GM23338 (cell line): ENCODE measurements around the gene TRIM71. TPM values are rescaled to one million over a fixed set of nuclear protein-coding genes. Genes with fewer than 3 reads are reported as not detected.

Experiments used
- ATAC-seq: fragments of 200-7000 bp; cut with Tn5 transposase; 3 replicates; pipeline ENCODE4 v1.9.1; 2020
- DNase-seq: peaks from one replicate; pipeline ENCODE4 v3.0.0-alpha.2; 2015; ENCODE audit warnings: low spot score
- H2AFZ ChIP-seq: fragments of 200-600 bp; sonication (generic); 2 replicates; pipeline ENCODE4 v1.8.0; 2016; ENCODE audit warnings: antibody characterized with exemption, mild to moderate bottlenecking, moderate library complexity
- H3F3A ChIP-seq: fragments of 200-600 bp; sonication (generic); replicated peaks from 2 replicates; pipeline ENCODE4 v1.8.0; 2017; ENCODE audit warnings: antibody characterized with exemption, mixed run types, low read depth
- H3K27ac ChIP-seq: fragments of 200-600 bp; sonication (generic); 2 replicates; pipeline ENCODE4 v1.6.1; 2016; ENCODE audit warnings: low read depth
- H3K27me3 ChIP-seq: fragments of 200-600 bp; sonication (generic); 2 replicates; pipeline ENCODE4 v1.8.0; 2016; ENCODE audit warnings: mild to moderate bottlenecking, mixed run types, moderate library complexity; ENCODE audit not compliant: insufficient read depth
- H3K36me3 ChIP-seq: fragments of 200-600 bp; sonication (generic); 2 replicates; pipeline ENCODE4 v1.8.0; 2016; ENCODE audit warnings: mild to moderate bottlenecking; ENCODE audit not compliant: insufficient read depth
- H3K4me1 ChIP-seq: fragments of 200-600 bp; sonication (generic); 2 replicates; pipeline ENCODE4 v1.8.0; 2016; ENCODE audit warnings: mild to moderate bottlenecking, moderate library complexity; ENCODE audit not compliant: insufficient read depth
- H3K4me2 ChIP-seq: fragments of 200-600 bp; sonication (generic); 2 replicates; pipeline ENCODE4 v1.7.1; 2017; ENCODE audit warnings: mixed run types
- H3K4me3 ChIP-seq: fragments of 200-600 bp; sonication (generic); 2 replicates; pipeline ENCODE4 v1.6.1; 2016; ENCODE audit warnings: mixed run types
- H3K79me2 ChIP-seq: fragments of 200-600 bp; sonication (generic); replicated peaks from 2 replicates; pipeline ENCODE4 v1.8.0; 2017; ENCODE audit warnings: mild to moderate bottlenecking; ENCODE audit not compliant: insufficient read depth
- H3K9me2 ChIP-seq: fragments of 200-600 bp; sonication (generic); 2 replicates; pipeline ENCODE4 v1.8.0; 2017; ENCODE audit not compliant: insufficient read depth
- H4K20me1 ChIP-seq: fragments of 200-600 bp; sonication (generic); replicated peaks from 2 replicates; pipeline ENCODE4 v1.8.0; 2017; ENCODE audit warnings: mild to moderate bottlenecking; ENCODE audit not compliant: insufficient read depth
- H3K27ac Mint-ChIP-seq: 2 replicates; pipeline ENCODE4 v1.8.0; 2020; ENCODE audit warnings: inconsistent platforms, mild to moderate bottlenecking, moderate library complexity, mixed read lengths
- H3K27me3 Mint-ChIP-seq: 3 replicates; pipeline ENCODE4 v1.8.0; 2022; ENCODE audit warnings: low read depth, mild to moderate bottlenecking, moderate library complexity, mixed read lengths, inconsistent platforms; ENCODE audit not compliant: insufficient read depth, poor library complexity
- H3K36me3 Mint-ChIP-seq: 3 replicates; pipeline ENCODE4 v1.8.0; 2021; ENCODE audit warnings: low read depth, mild to moderate bottlenecking, inconsistent platforms, moderate library complexity, mixed read lengths
- H3K4me1 Mint-ChIP-seq: 3 replicates; pipeline ENCODE4 v1.8.0; 2020; ENCODE audit warnings: mild to moderate bottlenecking, inconsistent platforms, mixed read lengths
- H3K4me3 Mint-ChIP-seq: 3 replicates; pipeline ENCODE4 v1.8.0; 2021; ENCODE audit warnings: moderate library complexity, mild to moderate bottlenecking, inconsistent platforms, mixed read lengths
- H3K9me3 Mint-ChIP-seq: 3 replicates; pipeline ENCODE4 v1.8.0; 2020; ENCODE audit warnings: moderate library complexity, mild to moderate bottlenecking, inconsistent platforms, mixed read lengths
- CREB1 ChIP-seq: fragments of 250-450 bp; sonication (Bioruptor Pico); IDR thresholded peaks from 2 replicates; pipeline ENCODE4 v1.5.0; 2020; ENCODE audit warnings: low read depth, mild to moderate bottlenecking, moderate library complexity
- EZH2 ChIP-seq: fragments of 200-600 bp; sonication (generic); IDR thresholded peaks from one replicate; pipeline ENCODE4 v1.8.0; 2017; ENCODE audit warnings: antibody characterized with exemption, mild to moderate bottlenecking, low read depth; ENCODE audit not compliant: unreplicated experiment
- POLR2AphosphoS5 ChIP-seq: IDR thresholded peaks from 2 replicates; pipeline ENCODE4 v1.6.1; 2016; ENCODE audit warnings: antibody characterized with exemption, low read depth
- STAT1 ChIP-seq: IDR thresholded peaks from one replicate; pipeline ENCODE4 v1.6.1; 2016; ENCODE audit warnings: antibody characterized with exemption; ENCODE audit not compliant: unreplicated experiment
- polyA plus RNA-seq: library from polyadenylated mRNA; unstranded; fragments of >200 nt; fragmentation: Nextera tagmentation; extraction: Ambion mirVana; gene quantifications from 2 replicates; pipeline ENCODE4 v1.2.1, GENCODE V29; 2016
- total RNA-seq: library from RNA; depleted of rRNA; stranded (reverse); fragments of >200 nt; shearing (Covaris generic); gene quantifications from 2 replicates; pipeline ENCODE4 v1.2.3, GENCODE V29; 2014
- TF ChIP-seq, protein P1 (sequence below), 2 experiments: fragments of 200-600 bp in 1 of 2; sonication (generic) in 1 of 2; conservative IDR thresholded peaks; 2 replicates each; pipeline versions ENCODE4 v1.5.1 to v1.6.1; 2016 to 2017; ENCODE audit warnings: antibody characterized with exemption in 2 of 2, low read depth in 2 of 2, mild to moderate bottlenecking in 2 of 2, moderate library complexity in 1 of 2
- TF ChIP-seq, protein P2 (sequence below): IDR thresholded peaks from 2 replicates; pipeline ENCODE4 v1.6.1; 2016; ENCODE audit warnings: antibody characterized with exemption
- TF ChIP-seq, protein P3 (sequence below): IDR thresholded peaks from one replicate; pipeline ENCODE4 v1.6.1; 2018; ENCODE audit warnings: antibody characterized with exemption; ENCODE audit not compliant: unreplicated experiment
- TF ChIP-seq, protein P4 (sequence below): fragments of 250-450 bp; sonication (Bioruptor Pico); IDR thresholded peaks from 2 replicates; pipeline ENCODE4 v1.5.0; 2020; ENCODE audit warnings: mild to moderate bottlenecking, moderate library complexity

Gene TRIM71
- total and polyA plus RNA-seq, 2 experiments from 2014 or later: 71.5 to 346 TPM

DNA sequence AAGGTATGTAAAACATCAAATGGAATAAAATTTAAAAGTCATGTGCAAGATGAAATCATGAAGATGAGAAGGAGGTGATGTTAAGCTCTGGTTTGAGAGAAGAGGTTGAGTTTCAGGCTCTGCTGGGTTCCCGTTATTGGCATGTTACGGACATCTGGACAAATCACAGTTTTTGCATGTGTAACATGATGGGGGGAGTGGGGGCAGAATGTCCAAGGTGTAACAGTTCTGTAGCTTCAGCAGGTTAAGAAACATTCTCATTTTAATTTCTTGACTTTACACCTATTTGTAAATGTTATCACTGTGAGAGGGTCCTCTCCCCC is 17.2 kb downstream of the TRIM71 start (continued):
- TF ChIP-seq, protein P1, sequence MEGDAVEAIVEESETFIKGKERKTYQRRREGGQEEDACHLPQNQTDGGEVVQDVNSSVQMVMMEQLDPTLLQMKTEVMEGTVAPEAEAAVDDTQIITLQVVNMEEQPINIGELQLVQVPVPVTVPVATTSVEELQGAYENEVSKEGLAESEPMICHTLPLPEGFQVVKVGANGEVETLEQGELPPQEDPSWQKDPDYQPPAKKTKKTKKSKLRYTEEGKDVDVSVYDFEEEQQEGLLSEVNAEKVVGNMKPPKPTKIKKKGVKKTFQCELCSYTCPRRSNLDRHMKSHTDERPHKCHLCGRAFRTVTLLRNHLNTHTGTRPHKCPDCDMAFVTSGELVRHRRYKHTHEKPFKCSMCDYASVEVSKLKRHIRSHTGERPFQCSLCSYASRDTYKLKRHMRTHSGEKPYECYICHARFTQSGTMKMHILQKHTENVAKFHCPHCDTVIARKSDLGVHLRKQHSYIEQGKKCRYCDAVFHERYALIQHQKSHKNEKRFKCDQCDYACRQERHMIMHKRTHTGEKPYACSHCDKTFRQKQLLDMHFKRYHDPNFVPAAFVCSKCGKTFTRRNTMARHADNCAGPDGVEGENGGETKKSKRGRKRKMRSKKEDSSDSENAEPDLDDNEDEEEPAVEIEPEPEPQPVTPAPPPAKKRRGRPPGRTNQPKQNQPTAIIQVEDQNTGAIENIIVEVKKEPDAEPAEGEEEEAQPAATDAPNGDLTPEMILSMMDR (conservative IDR thresholded peaks at IDR 0.05; ENCODE audit: low read depth in 2 of 2): no peak
- TF ChIP-seq, protein P2, sequence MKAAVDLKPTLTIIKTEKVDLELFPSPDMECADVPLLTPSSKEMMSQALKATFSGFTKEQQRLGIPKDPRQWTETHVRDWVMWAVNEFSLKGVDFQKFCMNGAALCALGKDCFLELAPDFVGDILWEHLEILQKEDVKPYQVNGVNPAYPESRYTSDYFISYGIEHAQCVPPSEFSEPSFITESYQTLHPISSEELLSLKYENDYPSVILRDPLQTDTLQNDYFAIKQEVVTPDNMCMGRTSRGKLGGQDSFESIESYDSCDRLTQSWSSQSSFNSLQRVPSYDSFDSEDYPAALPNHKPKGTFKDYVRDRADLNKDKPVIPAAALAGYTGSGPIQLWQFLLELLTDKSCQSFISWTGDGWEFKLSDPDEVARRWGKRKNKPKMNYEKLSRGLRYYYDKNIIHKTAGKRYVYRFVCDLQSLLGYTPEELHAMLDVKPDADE: no peak
- TF ChIP-seq STAT1: no peak
- TF ChIP-seq, protein P3, sequence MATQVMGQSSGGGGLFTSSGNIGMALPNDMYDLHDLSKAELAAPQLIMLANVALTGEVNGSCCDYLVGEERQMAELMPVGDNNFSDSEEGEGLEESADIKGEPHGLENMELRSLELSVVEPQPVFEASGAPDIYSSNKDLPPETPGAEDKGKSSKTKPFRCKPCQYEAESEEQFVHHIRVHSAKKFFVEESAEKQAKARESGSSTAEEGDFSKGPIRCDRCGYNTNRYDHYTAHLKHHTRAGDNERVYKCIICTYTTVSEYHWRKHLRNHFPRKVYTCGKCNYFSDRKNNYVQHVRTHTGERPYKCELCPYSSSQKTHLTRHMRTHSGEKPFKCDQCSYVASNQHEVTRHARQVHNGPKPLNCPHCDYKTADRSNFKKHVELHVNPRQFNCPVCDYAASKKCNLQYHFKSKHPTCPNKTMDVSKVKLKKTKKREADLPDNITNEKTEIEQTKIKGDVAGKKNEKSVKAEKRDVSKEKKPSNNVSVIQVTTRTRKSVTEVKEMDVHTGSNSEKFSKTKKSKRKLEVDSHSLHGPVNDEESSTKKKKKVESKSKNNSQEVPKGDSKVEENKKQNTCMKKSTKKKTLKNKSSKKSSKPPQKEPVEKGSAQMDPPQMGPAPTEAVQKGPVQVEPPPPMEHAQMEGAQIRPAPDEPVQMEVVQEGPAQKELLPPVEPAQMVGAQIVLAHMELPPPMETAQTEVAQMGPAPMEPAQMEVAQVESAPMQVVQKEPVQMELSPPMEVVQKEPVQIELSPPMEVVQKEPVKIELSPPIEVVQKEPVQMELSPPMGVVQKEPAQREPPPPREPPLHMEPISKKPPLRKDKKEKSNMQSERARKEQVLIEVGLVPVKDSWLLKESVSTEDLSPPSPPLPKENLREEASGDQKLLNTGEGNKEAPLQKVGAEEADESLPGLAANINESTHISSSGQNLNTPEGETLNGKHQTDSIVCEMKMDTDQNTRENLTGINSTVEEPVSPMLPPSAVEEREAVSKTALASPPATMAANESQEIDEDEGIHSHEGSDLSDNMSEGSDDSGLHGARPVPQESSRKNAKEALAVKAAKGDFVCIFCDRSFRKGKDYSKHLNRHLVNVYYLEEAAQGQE: no peak
- TF ChIP-seq POLR2AphosphoS5: no peak

DNA sequence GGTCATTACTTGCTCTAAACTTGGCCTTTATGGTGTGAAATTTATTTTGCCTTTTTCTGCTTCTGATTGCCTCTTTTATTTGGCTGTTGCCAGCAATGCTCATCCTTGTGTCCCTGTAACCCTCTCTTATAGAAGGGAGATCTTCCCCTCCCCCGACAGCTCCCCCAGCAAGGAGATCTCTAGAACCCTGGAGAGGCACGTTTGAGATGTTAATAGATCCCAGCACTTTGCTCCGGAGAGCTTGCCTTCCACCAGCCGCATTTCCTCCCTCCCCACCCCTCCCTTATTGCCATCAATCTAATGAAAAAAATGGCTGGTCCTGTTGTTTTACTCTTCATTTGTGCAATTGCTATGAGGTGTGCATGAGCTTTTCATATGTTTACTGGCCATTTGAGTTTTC is 18.2 kb downstream of the TRIM71 start:
- Mint-ChIP-seq H3K9me3 (no peaks in the 10 kb centered on the region; the same call in 2 of the 3 replicates), H3K27me3 (peaks cover 51% of the 10 kb centered on the region), H3K36me3 (peaks cover 54% of the 10 kb centered on the region), H3K4me1 (peaks cover 88% of the 10 kb centered on the region), H3K27ac (peak overlapping the region; percentile 96), H3K4me3 (peak overlapping the region; percentile 66)
- H3K27me3 ChIP-seq: no peaks in the 10 kb centered on the region
- ATAC-seq (peak; percentile 66), DNase-seq (peak; percentile 96)
- peak overlapping the region; percentile 47 for H3K4me3 ChIP-seq
- no peaks in the 10 kb centered on the region for H3K9me2 ChIP-seq
- peaks cover 89% of the 10 kb centered on the region for H3K4me1 ChIP-seq
- peak overlapping the region; percentile 76 for H3K4me2 ChIP-seq
- no peaks in the 10 kb centered on the region for H3K36me3 ChIP-seq
- H2AFZ ChIP-seq: no peak overlapping the region
- peaks cover 100% of the 10 kb centered on the region for H3K79me2 ChIP-seq
- H3F3A ChIP-seq: peaks cover 37% of the 10 kb centered on the region
- H3K27ac ChIP-seq: peak overlapping the region; percentile 91
- peaks cover 50% of the 10 kb centered on the region for H4K20me1 ChIP-seq
- TF ChIP-seq EZH2 (no peak), STAT1 (no peak), CREB1 (CRISPR knock-in tag) (no peak)
- TF ChIP-seq, protein P4, sequence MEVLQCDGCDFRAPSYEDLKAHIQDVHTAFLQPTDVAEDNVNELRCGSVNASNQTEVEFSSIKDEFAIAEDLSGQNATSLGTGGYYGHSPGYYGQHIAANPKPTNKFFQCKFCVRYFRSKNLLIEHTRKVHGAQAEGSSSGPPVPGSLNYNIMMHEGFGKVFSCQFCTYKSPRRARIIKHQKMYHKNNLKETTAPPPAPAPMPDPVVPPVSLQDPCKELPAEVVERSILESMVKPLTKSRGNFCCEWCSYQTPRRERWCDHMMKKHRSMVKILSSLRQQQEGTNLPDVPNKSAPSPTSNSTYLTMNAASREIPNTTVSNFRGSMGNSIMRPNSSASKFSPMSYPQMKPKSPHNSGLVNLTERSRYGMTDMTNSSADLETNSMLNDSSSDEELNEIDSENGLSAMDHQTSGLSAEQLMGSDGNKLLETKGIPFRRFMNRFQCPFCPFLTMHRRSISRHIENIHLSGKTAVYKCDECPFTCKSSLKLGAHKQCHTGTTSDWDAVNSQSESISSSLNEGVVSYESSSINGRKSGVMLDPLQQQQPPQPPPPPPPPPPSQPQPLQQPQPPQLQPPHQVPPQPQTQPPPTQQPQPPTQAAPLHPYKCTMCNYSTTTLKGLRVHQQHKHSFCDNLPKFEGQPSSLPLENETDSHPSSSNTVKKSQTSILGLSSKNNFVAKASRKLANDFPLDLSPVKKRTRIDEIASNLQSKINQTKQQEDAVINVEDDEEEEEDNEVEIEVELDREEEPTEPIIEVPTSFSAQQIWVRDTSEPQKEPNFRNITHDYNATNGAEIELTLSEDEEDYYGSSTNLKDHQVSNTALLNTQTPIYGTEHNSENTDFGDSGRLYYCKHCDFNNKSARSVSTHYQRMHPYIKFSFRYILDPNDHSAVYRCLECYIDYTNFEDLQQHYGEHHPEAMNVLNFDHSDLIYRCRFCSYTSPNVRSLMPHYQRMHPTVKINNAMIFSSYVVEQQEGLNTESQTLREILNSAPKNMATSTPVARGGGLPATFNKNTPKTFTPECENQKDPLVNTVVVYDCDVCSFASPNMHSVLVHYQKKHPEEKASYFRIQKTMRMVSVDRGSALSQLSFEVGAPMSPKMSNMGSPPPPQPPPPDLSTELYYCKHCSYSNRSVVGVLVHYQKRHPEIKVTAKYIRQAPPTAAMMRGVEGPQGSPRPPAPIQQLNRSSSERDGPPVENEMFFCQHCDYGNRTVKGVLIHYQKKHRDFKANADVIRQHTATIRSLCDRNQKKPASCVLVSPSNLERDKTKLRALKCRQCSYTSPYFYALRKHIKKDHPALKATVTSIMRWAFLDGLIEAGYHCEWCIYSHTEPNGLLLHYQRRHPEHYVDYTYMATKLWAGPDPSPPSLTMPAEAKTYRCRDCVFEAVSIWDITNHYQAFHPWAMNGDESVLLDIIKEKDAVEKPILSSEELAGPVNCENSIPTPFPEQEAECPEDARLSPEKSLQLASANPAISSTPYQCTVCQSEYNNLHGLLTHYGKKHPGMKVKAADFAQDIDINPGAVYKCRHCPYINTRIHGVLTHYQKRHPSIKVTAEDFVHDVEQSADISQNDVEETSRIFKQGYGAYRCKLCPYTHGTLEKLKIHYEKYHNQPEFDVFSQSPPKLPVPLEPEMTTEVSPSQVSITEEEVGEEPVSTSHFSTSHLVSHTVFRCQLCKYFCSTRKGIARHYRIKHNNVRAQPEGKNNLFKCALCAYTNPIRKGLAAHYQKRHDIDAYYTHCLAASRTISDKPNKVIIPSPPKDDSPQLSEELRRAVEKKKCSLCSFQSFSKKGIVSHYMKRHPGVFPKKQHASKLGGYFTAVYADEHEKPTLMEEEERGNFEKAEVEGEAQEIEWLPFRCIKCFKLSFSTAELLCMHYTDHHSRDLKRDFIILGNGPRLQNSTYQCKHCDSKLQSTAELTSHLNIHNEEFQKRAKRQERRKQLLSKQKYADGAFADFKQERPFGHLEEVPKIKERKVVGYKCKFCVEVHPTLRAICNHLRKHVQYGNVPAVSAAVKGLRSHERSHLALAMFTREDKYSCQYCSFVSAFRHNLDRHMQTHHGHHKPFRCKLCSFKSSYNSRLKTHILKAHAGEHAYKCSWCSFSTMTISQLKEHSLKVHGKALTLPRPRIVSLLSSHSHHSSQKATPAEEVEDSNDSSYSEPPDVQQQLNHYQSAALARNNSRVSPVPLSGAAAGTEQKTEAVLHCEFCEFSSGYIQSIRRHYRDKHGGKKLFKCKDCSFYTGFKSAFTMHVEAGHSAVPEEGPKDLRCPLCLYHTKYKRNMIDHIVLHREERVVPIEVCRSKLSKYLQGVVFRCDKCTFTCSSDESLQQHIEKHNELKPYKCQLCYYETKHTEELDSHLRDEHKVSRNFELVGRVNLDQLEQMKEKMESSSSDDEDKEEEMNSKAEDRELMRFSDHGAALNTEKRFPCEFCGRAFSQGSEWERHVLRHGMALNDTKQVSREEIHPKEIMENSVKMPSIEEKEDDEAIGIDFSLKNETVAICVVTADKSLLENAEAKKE: 0 out of 2 replicates have a peak, but pooled peaks have one; percentile 20
- TF ChIP-seq, protein P3: no peak
